GM23248 (cell line): Measurements from ENCODE around the gene TBC1D23.

Experiments
- EZH2 ChIP-seq: fragments of 200-600 bp; sonication (generic); IDR thresholded peaks from 2 replicates; pipeline ENCODE4 v1.6.1; 2018; ENCODE audit warnings: antibody characterized with exemption, mild to moderate bottlenecking; ENCODE audit not compliant: insufficient read depth, poor library complexity, severe bottlenecking
- EZH2phosphoT487 ChIP-seq: fragments of 200-600 bp; sonication (generic); IDR thresholded peaks from 2 replicates; pipeline ENCODE4 v1.6.1; 2018; ENCODE audit warnings: antibody characterized with exemption, moderate library complexity, mild to moderate bottlenecking, low read depth; ENCODE audit not compliant: insufficient read depth

- no peak for TF ChIP-seq EZH2phosphoT487
- no peak for TF ChIP-seq EZH2
Observed at GRCh38 chr3:100359035-100359434, 98.2 kb downstream of the TBC1D23 start.
